Endothelial cell of umbilical vein (primary cell): ENCODE measurements around the gene MARCHF7. TPM values are rescaled to one million over a fixed set of nuclear protein-coding genes. Genes with fewer than 3 reads are reported as not detected.

ENCODE experiments used
- BruUV-seq: library from RNA; stranded (reverse); fragments of 400-500 nt; replicated peaks from 2 replicates; lab custom pipeline; 2021; lab: Mats Ljungman, UMichigan
- CTCF ChIA-PET: fragments of 300-600, 350-600 bp; sonication (Branson Sonifier 250); formaldehyde crosslinking; loops from one replicate; lab custom pipeline; 2021; ENCODE audit warnings: antibody characterized with exemption, inconsistent platforms; lab: Charles Lee
- POLR2A ChIA-PET: fragments of 300-600, 350-600 bp; sonication (Branson Sonifier 250); formaldehyde crosslinking; loops from one replicate; lab custom pipeline; 2021; ENCODE audit warnings: antibody characterized with exemption, inconsistent platforms; lab: Charles Lee
- DNase-seq: peaks from one replicate; pipeline ENCODE4 v3.0.0-alpha.2; 2011; ENCODE audit warnings: low read depth, low spot score
- FAIRE-seq: peaks from 2 replicates; lab custom pipeline; 2011; peaks lifted over from hg19 to GRCh38; lab: Jason Lieb, UNC
- H2AFZ ChIP-seq: 2 replicates; pipeline ENCODE4 v1.6.0; 2012; ENCODE audit warnings: low read depth, low read length, control low read depth, inconsistent platforms
- H3K27ac ChIP-seq: 2 replicates; pipeline ENCODE4 v1.5.1; 2011; ENCODE audit warnings: low read depth, mild to moderate bottlenecking, control low read depth, low read length, moderate library complexity; ENCODE audit not compliant: insufficient read depth
- H3K27me3 ChIP-seq, 2 experiments: 2 replicates each; pipeline versions ENCODE4 v1.6.0 to v1.6.1; 2011; ENCODE audit warnings: low read length in 2 of 2, mixed read lengths in 1 of 2; ENCODE audit not compliant: control insufficient read depth in 2 of 2, insufficient read depth in 2 of 2
- H3K36me3 ChIP-seq, 2 experiments: 2 replicates in 1 of 2; 3 replicates in 1 of 2; pipeline ENCODE4 v1.5.1; 2011; ENCODE audit warnings: low read length in 2 of 2, mild to moderate bottlenecking in 1 of 2, moderate library complexity in 1 of 2; ENCODE audit not compliant: control insufficient read depth in 2 of 2, insufficient read depth in 2 of 2; ENCODE audit errors: extremely low read depth in 1 of 2
- H3K4me1 ChIP-seq: 3 replicates; pipeline ENCODE4 v1.5.1; 2011; ENCODE audit warnings: mild to moderate bottlenecking, low read length; ENCODE audit not compliant: control insufficient read depth, insufficient read depth; ENCODE audit errors: extremely low read depth
- H3K4me2 ChIP-seq: 2 replicates; pipeline ENCODE4 v1.6.1; 2011; ENCODE audit warnings: low read length, control low read depth, mixed read lengths; ENCODE audit not compliant: insufficient read depth
- H3K4me3 ChIP-seq, 3 experiments: fragments of 200-600 bp in 1 of 3; sonication (generic), shearing (Covaris generic) in 1 of 3; replicated peaks in 1 of 3; 2 replicates each; pipeline ENCODE4 v1.5.1; 2011 to 2016; ENCODE audit warnings: control low read depth in 3 of 3, low read length in 3 of 3, mild to moderate bottlenecking in 2 of 3, inconsistent platforms in 1 of 3, low read depth in 1 of 3, moderate library complexity in 1 of 3; ENCODE audit not compliant: insufficient read depth in 1 of 3
- H3K79me2 ChIP-seq: 2 replicates; pipeline ENCODE4 v1.6.0; 2012; ENCODE audit warnings: low read length, inconsistent platforms; ENCODE audit not compliant: control insufficient read depth, insufficient read depth
- H3K9ac ChIP-seq: replicated peaks from 2 replicates; pipeline ENCODE3; 2011; ENCODE audit warnings: low read length, control low read depth; ENCODE audit not compliant: insufficient read depth; ENCODE audit errors: extremely low read depth
- H3K9me1 ChIP-seq: replicated peaks from 3 replicates; pipeline ENCODE4 v1.6.0; 2011; ENCODE audit warnings: mild to moderate bottlenecking, low read length; ENCODE audit not compliant: control insufficient read depth, insufficient read depth; ENCODE audit errors: extremely low read depth
- H3K9me3 ChIP-seq: replicated peaks from 2 replicates; pipeline ENCODE4 v1.5.1; 2012; ENCODE audit warnings: low read length, inconsistent platforms; ENCODE audit not compliant: control insufficient read depth, insufficient read depth
- H4K20me1 ChIP-seq: replicated peaks from 2 replicates; pipeline ENCODE3; 2011; ENCODE audit warnings: mild to moderate bottlenecking, low read length; ENCODE audit not compliant: control insufficient read depth, insufficient read depth; ENCODE audit errors: extremely low read depth
- EZH2 ChIP-seq: IDR thresholded peaks from 2 replicates; pipeline ENCODE4 v1.6.1; 2012; ENCODE audit warnings: borderline replicate concordance, low read depth, mild to moderate bottlenecking, moderate library complexity, low read length, inconsistent platforms; ENCODE audit not compliant: severe bottlenecking
- FOS ChIP-seq: IDR thresholded peaks from 2 replicates; pipeline ENCODE4 v1.6.1; 2011; ENCODE audit warnings: mild to moderate bottlenecking, low read length, moderate library complexity, borderline replicate concordance; ENCODE audit not compliant: insufficient read depth
- GATA2 ChIP-seq: IDR thresholded peaks from 2 replicates; pipeline ENCODE4 v1.7.0; 2011; ENCODE audit warnings: low read depth, mild to moderate bottlenecking, moderate library complexity, mixed read lengths, low read length; ENCODE audit not compliant: insufficient read length, insufficient read depth
- JUN ChIP-seq: IDR thresholded peaks from 2 replicates; pipeline ENCODE4 v1.6.1; 2011; ENCODE audit warnings: borderline replicate concordance, low read depth; ENCODE audit not compliant: insufficient read length, insufficient read depth
- MYC ChIP-seq: IDR thresholded peaks from one replicate; pipeline ENCODE4 v1.6.1; 2011; ENCODE audit warnings: mild to moderate bottlenecking, low read depth, low read length
- POLR2A ChIP-seq: IDR thresholded peaks from 2 replicates; pipeline ENCODE4 v1.6.1; 2012; ENCODE audit warnings: low read depth, mild to moderate bottlenecking, control low read depth, low read length
- POLR2AphosphoS5 ChIP-seq: IDR thresholded peaks from 2 replicates; pipeline ENCODE4 v1.6.1; 2012; ENCODE audit warnings: low read depth, mild to moderate bottlenecking, control low read depth, low read length, moderate library complexity; ENCODE audit not compliant: insufficient read depth
- dilution Hi-C: fragments of 300-500 bp; cut with MboI; formaldehyde crosslinking; loops from one replicate; pipeline ENCODE4 v1.15.0; 2019; ENCODE audit warnings: low sequenced_read_pairs; ENCODE audit not compliant: extremely low pct_ligation_motif_present
- intact Hi-C: fragments of 100-400 bp; cut with micrococcal nuclease; formaldehyde crosslinking; loops from one replicate; pipeline ENCODE4 v1.10.0; 2022
- polyA plus RNA-seq, 4 experiments: library from polyadenylated mRNA; depleted of rRNA in 3 of 4; stranded (reverse) in 3 of 4; unstranded in 1 of 4; fragments of >200 nt; gene quantifications; 2 replicates each; pipeline versions ENCODE4 v1.2.1 to v1.2.3, GENCODE V29; 2011 to 2012; ENCODE audit warnings: missing spikeins in 1 of 4
- total RNA-seq: library from RNA; stranded (reverse); gene quantifications from 2 replicates; pipeline ENCODE4 v1.2.3, GENCODE V29; 2021
- TF ChIP-seq, protein P1 (sequence below), 2 donors: IDR thresholded peaks; 1 replicate in 1 of 2; 2 replicates in 1 of 2; pipeline ENCODE4 v1.5.1; 2011; ENCODE audit warnings: low read length in 2 of 2, mild to moderate bottlenecking in 2 of 2, moderate library complexity in 2 of 2, control low read depth in 1 of 2, inconsistent platforms in 1 of 2, low read depth in 1 of 2; ENCODE audit not compliant: insufficient read depth in 1 of 2; ENCODE audit errors: extremely low read depth in 1 of 2
- TF ChIP-seq, protein P2 (sequence below): IDR thresholded peaks from 2 replicates; pipeline ENCODE4 v1.6.1; 2011; ENCODE audit not compliant: insufficient read depth, insufficient read length

MARCHF7 gene
- total and polyA plus RNA-seq, 2 donors (not counting 3 experiments of a cell fraction or from before 2014, with no cell fraction given), result 21.2 to 82.0 TPM

DNA sequence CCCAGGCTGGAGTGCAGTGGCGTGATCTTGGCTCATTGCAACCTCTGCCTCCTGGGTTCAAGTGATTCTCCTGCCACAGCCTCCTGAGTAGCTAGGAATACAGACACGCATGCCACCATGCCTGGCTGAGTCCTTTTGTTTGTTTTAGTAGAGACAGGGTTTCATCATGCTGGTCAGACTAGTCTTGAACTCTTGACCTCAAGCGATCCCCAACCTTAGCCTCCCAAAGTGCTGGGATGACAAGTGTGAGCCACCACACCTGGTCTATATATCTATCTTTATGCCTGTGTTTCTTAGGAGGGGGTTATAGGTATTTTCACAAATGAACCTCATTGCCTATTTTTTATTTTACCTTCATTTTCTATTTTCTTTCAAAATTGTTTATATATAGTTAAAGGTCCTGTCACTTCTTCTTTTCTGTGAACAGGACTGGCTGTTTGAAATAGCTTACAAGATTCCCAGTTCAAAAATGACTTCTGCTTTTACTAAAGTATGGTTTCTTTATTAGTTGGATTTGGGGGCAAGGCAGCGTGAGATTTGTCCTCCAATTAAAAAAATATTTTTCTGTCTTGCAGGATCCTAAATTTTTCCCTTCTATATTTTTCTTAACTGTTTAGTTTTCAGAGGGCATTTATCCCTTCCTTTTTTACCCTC is 16.4 kb upstream of the MARCHF7 start:
- TF ChIP-seq MYC (no peak), GATA2 (no peak), FOS (no peak), POLR2AphosphoS5 (no peak), JUN (no peak), POLR2A (no peak), EZH2 (no peak)
- TF ChIP-seq, protein P1, sequence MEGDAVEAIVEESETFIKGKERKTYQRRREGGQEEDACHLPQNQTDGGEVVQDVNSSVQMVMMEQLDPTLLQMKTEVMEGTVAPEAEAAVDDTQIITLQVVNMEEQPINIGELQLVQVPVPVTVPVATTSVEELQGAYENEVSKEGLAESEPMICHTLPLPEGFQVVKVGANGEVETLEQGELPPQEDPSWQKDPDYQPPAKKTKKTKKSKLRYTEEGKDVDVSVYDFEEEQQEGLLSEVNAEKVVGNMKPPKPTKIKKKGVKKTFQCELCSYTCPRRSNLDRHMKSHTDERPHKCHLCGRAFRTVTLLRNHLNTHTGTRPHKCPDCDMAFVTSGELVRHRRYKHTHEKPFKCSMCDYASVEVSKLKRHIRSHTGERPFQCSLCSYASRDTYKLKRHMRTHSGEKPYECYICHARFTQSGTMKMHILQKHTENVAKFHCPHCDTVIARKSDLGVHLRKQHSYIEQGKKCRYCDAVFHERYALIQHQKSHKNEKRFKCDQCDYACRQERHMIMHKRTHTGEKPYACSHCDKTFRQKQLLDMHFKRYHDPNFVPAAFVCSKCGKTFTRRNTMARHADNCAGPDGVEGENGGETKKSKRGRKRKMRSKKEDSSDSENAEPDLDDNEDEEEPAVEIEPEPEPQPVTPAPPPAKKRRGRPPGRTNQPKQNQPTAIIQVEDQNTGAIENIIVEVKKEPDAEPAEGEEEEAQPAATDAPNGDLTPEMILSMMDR (IDR thresholded peaks at IDR 0.05; ENCODE audit: extremely low read depth in 1 of 2, insufficient read depth in 1 of 2, low read depth in 1 of 2, low read length in 2 of 2), result no peak
- TF ChIP-seq, protein P2, sequence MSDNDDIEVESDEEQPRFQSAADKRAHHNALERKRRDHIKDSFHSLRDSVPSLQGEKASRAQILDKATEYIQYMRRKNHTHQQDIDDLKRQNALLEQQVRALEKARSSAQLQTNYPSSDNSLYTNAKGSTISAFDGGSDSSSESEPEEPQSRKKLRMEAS, result no peak
- no peaks in the 10 kb centered on the region for H3K27me3 ChIP-seq
- POLR2A ChIA-PET, result no interaction called here
- no peak overlapping the region for H3K9ac ChIP-seq
- no peaks in the 10 kb centered on the region for H3K4me1 ChIP-seq
- dilution Hi-C loops, result no loop called here
- intact Hi-C loops, result no loop called here
- peaks cover 2% of the 10 kb centered on the region for H3K9me3 ChIP-seq
- no peak overlapping the region for H2AFZ ChIP-seq
- DNase-seq (no peak), FAIRE-seq (no peak)
- CTCF ChIA-PET, result interaction anchor here (1.2 kb wide), 1 partner anchor 19 kb away, joined by 3 read pairs; no protein-coding TSS in a partner anchor
- no peak overlapping the region for H3K4me3 ChIP-seq
- H3K27ac ChIP-seq, result no peak overlapping the region
- H3K79me2 ChIP-seq, result no peaks in the 10 kb centered on the region
- H3K36me3 ChIP-seq, result no peaks in the 10 kb centered on the region
- no peaks in the 10 kb centered on the region for H4K20me1 ChIP-seq
- no peaks in the 10 kb centered on the region for H3K9me1 ChIP-seq
- H3K4me2 ChIP-seq, result no peak overlapping the region
- no TSS peak for BruUV-seq
